ENCODE data around the gene DHX40. TPM values are rescaled to one million over a fixed set of nuclear protein-coding genes. Genes with fewer than 3 reads are reported as not detected.

Gene DHX40
- total and polyA plus RNA-seq, 2 of the 13 experiments (the other 11 are each of a cell fraction or from before 2014, with no cell fraction given) = 22.2 to 37.0 TPM

GRCh38 chr17:59565171-59565958 is at the start of gene DHX40 (continued):
- peak; percentile 97 for TF ChIP-seq ARID4A (CRISPR knock-in tag; IDR thresholded peaks at IDR 0.05; ENCODE audit: borderline replicate concordance)
- peak; percentile 92 for TF ChIP-seq ZNF674 (CRISPR knock-in tag; IDR thresholded peaks at IDR 0.05; ENCODE audit: low read depth)
- no peak for TF ChIP-seq PRDM4 (CRISPR knock-in tag; IDR thresholded peaks at IDR 0.05; ENCODE audit: borderline replicate concordance)
- no peak for TF ChIP-seq MATR3 (CRISPR knock-in tag; IDR thresholded peaks at IDR 0.05)
- TF ChIP-seq SUZ12 (IDR thresholded peaks at IDR 0.05; ENCODE audit: low read depth, low read length) = no peak
- no peak for TF ChIP-seq ZNF382 (CRISPR knock-in tag; IDR thresholded peaks at IDR 0.05; ENCODE audit: borderline replicate concordance)
- TF ChIP-seq ZNF557 (CRISPR knock-in tag; IDR thresholded peaks at IDR 0.05) = 0 out of 2 replicates have a peak, but pooled peaks have one; percentile 16
- no peak for TF ChIP-seq DPF2 (CRISPR knock-in tag; IDR thresholded peaks at IDR 0.05; ENCODE audit: borderline replicate concordance, low read depth)
- TF ChIP-seq PTBP1 (IDR thresholded peaks at IDR 0.05; ENCODE audit: low read depth, low read length, poor library complexity, severe bottlenecking) = no peak
- peak; percentile 92 for TF ChIP-seq MEF2D (CRISPR knock-in tag; IDR thresholded peaks at IDR 0.05)
- TF ChIP-seq ZBTB38 (CRISPR knock-in tag; IDR thresholded peaks at IDR 0.05) = peak; percentile 100
- peak; percentile 77; the same call in 1 of the 2 replicates for TF ChIP-seq ZNF768 (CRISPR knock-in tag; IDR thresholded peaks at IDR 0.05)
- peak; percentile 77 for TF ChIP-seq ZNF543 (CRISPR knock-in tag; IDR thresholded peaks at IDR 0.05)
- TF ChIP-seq TERF1 (CRISPR knock-in tag; IDR thresholded peaks at IDR 0.05) = no peak
- peak; percentile 77; the same call in 1 of the 2 replicates for TF ChIP-seq ZNF160 (CRISPR knock-in tag; IDR thresholded peaks at IDR 0.05)
- peak; percentile 92; the same call in 1 of the 2 replicates for TF ChIP-seq SMYD3 (CRISPR knock-in tag; IDR thresholded peaks at IDR 0.05)
- TF ChIP-seq ZNF800 (CRISPR knock-in tag; IDR thresholded peaks at IDR 0.05) = no peak; the same call in 1 of the 2 replicates
- no peak for TF ChIP-seq ADNP (CRISPR knock-in tag; IDR thresholded peaks at IDR 0.05)

Data from HepG2 (cell line).